WTC11 (cell line): ENCODE data around the gene ZP3. TPM values are rescaled to one million over a fixed set of nuclear protein-coding genes. Genes with fewer than 3 reads are reported as not detected.
A peak's percentile ranks its signal among the peaks of the same experiment; 100 is the strongest.
"Not testable (repeated sequence)": the region's sequence is repeated elsewhere in the genome, so short reads cannot be mapped to it uniquely, and the experiment has no call there.

Experiments
- ATAC-seq: fragments of 200-7000 bp; cut with Tn5 transposase; 2 replicates; pipeline ENCODE4 v1.10.0; 2021; ENCODE audit warnings: mild to moderate bottlenecking, moderate library complexity
- CTCF ChIA-PET: fragments of 300-600 bp; sonication (Branson Sonifier 250); formaldehyde crosslinking; loops from one replicate; lab custom pipeline; 2021; ENCODE audit warnings: antibody characterized with exemption; lab: Charles Lee
- POLR2A ChIA-PET: fragments of 350-600 bp; sonication (Branson Sonifier 250); formaldehyde crosslinking; loops from one replicate; lab custom pipeline; 2021; ENCODE audit warnings: antibody characterized with exemption; lab: Charles Lee
- DNase-seq: peaks from one replicate; pipeline ENCODE4 v3.0.0; 2021; ENCODE audit warnings: low spot score
- H3K27ac Mint-ChIP-seq: 2 replicates; pipeline ENCODE4 v1.8.0; 2021; ENCODE audit warnings: mixed read lengths
- H3K27me3 Mint-ChIP-seq: 2 replicates; pipeline ENCODE4 v1.8.0; 2021; ENCODE audit warnings: low read depth, mild to moderate bottlenecking, moderate library complexity, mixed read lengths
- H3K36me3 Mint-ChIP-seq: 2 replicates; pipeline ENCODE4 v1.8.0; 2021; ENCODE audit warnings: mixed read lengths
- H3K4me1 Mint-ChIP-seq: 2 replicates; pipeline ENCODE4 v1.8.0; 2022; ENCODE audit warnings: mixed read lengths
- H3K4me3 Mint-ChIP-seq: 2 replicates; pipeline ENCODE4 v1.8.0; 2021; ENCODE audit warnings: mild to moderate bottlenecking, moderate library complexity, mixed read lengths
- H3K9me3 Mint-ChIP-seq: 2 replicates; pipeline ENCODE4 v1.8.0; 2021; ENCODE audit warnings: mixed read lengths
- total RNA-seq: library from RNA; stranded (reverse); gene quantifications from 3 replicates; pipeline ENCODE4 v1.2.3, GENCODE V29; 2021

Gene ZP3
- total RNA-seq, 1 experiment from 2014 or later: 1.8 TPM

GRCh38 chr7:76457017-76457416, 32.3 kb downstream of the ZP3 start:
- H3K4me1 Mint-ChIP-seq, DNase-seq, H3K9me3 Mint-ChIP-seq, H3K4me3 Mint-ChIP-seq, CTCF ChIA-PET, H3K36me3 Mint-ChIP-seq, H3K27me3 Mint-ChIP-seq, H3K27ac Mint-ChIP-seq, POLR2A ChIA-PET: not testable (repeated sequence)
- peak; percentile 0; the same call in 1 of the 2 replicates for ATAC-seq

GRCh38 chr7:76458504-76458903, 33.8 kb downstream of the ZP3 start:
- H3K9me3 Mint-ChIP-seq, CTCF ChIA-PET, H3K27ac Mint-ChIP-seq, POLR2A ChIA-PET, H3K27me3 Mint-ChIP-seq, H3K4me3 Mint-ChIP-seq, H3K4me1 Mint-ChIP-seq, H3K36me3 Mint-ChIP-seq: not testable (repeated sequence)
- DNase-seq (peak; percentile 30), ATAC-seq (peak; percentile 76)

GRCh38 chr7:76460767-76461166, 36.0 kb downstream of the ZP3 start:
- ATAC-seq, POLR2A ChIA-PET, H3K9me3 Mint-ChIP-seq, H3K36me3 Mint-ChIP-seq, H3K27ac Mint-ChIP-seq, H3K27me3 Mint-ChIP-seq, DNase-seq, H3K4me1 Mint-ChIP-seq, H3K4me3 Mint-ChIP-seq, CTCF ChIA-PET: not testable (repeated sequence)

- H3K4me1 Mint-ChIP-seq, CTCF ChIA-PET, H3K27ac Mint-ChIP-seq, POLR2A ChIA-PET, H3K27me3 Mint-ChIP-seq, H3K9me3 Mint-ChIP-seq, H3K36me3 Mint-ChIP-seq: not testable (repeated sequence)
- DNase-seq (peak; percentile 31), ATAC-seq (peak; percentile 76)
- H3K4me3 Mint-ChIP-seq: peak within 1 kb of the TSS; percentile 53
Observed at GRCh38 chr7:76461464-76462101, 36.8 kb downstream of the ZP3 start, which contains the start of gene DTX2. DTX2 (plus strand) TSS chr7:76461709; CDS start chr7:76480510, 18,801 bp downstream.

- H3K4me1 Mint-ChIP-seq, ATAC-seq, H3K36me3 Mint-ChIP-seq, POLR2A ChIA-PET, H3K4me3 Mint-ChIP-seq, CTCF ChIA-PET, H3K9me3 Mint-ChIP-seq, H3K27ac Mint-ChIP-seq, H3K27me3 Mint-ChIP-seq, DNase-seq: not testable (repeated sequence)
Observed at GRCh38 chr7:76462271-76462882, 37.6 kb downstream of the ZP3 start.

GRCh38 chr7:76464959-76465358, 40.2 kb downstream of the ZP3 start:
- peak overlapping the region; percentile 54; the same call in 1 of the 2 replicates for H3K27ac Mint-ChIP-seq
- CTCF ChIA-PET, H3K4me3 Mint-ChIP-seq, ATAC-seq, H3K4me1 Mint-ChIP-seq, DNase-seq, POLR2A ChIA-PET, H3K27me3 Mint-ChIP-seq, H3K9me3 Mint-ChIP-seq, H3K36me3 Mint-ChIP-seq: not testable (repeated sequence)

- H3K27ac Mint-ChIP-seq, POLR2A ChIA-PET, H3K4me3 Mint-ChIP-seq, DNase-seq, ATAC-seq, H3K9me3 Mint-ChIP-seq, H3K4me1 Mint-ChIP-seq, H3K36me3 Mint-ChIP-seq, H3K27me3 Mint-ChIP-seq, CTCF ChIA-PET: not testable (repeated sequence)
Observed at GRCh38 chr7:76465950-76466349, 41.2 kb downstream of the ZP3 start.

- not testable (repeated sequence) for H3K4me1 Mint-ChIP-seq
Observed at GRCh38 chr7:76467743-76468404, 43.1 kb downstream of the ZP3 start.

GRCh38 chr7:76471556-76472221, 46.9 kb downstream of the ZP3 start:
- POLR2A ChIA-PET, H3K36me3 Mint-ChIP-seq, H3K9me3 Mint-ChIP-seq, H3K27ac Mint-ChIP-seq, H3K4me3 Mint-ChIP-seq, DNase-seq, H3K27me3 Mint-ChIP-seq, ATAC-seq, H3K4me1 Mint-ChIP-seq, CTCF ChIA-PET: not testable (repeated sequence)

More at GRCh38 chr7:76467743-76468404, 43.1 kb downstream of the ZP3 start:
- H3K27me3 Mint-ChIP-seq, ATAC-seq, DNase-seq, H3K27ac Mint-ChIP-seq, H3K9me3 Mint-ChIP-seq, H3K36me3 Mint-ChIP-seq, H3K4me3 Mint-ChIP-seq, POLR2A ChIA-PET, CTCF ChIA-PET: not testable (repeated sequence)

- H3K9me3 Mint-ChIP-seq, H3K4me1 Mint-ChIP-seq, ATAC-seq, H3K4me3 Mint-ChIP-seq, CTCF ChIA-PET, POLR2A ChIA-PET, H3K27me3 Mint-ChIP-seq, H3K27ac Mint-ChIP-seq, H3K36me3 Mint-ChIP-seq, DNase-seq: not testable (repeated sequence)
Observed at GRCh38 chr7:76473097-76473496, 48.3 kb downstream of the ZP3 start.

- ATAC-seq, H3K27me3 Mint-ChIP-seq, POLR2A ChIA-PET, H3K4me1 Mint-ChIP-seq, DNase-seq, H3K36me3 Mint-ChIP-seq, H3K4me3 Mint-ChIP-seq, CTCF ChIA-PET, H3K9me3 Mint-ChIP-seq: not testable (repeated sequence)
- peak overlapping the region; percentile 80; the same call in 1 of the 2 replicates for H3K27ac Mint-ChIP-seq
Observed at GRCh38 chr7:76476280-76476679, 51.5 kb downstream of the ZP3 start.
